Fibroblast of gingiva (primary cell): ENCODE data around the gene KRT8.
"Not testable (repeated sequence)": the region's sequence is repeated elsewhere in the genome, so short reads cannot be mapped to it uniquely, and the experiment has no call there.

Experiments
- DNase-seq: peaks from one replicate; pipeline ENCODE4 v3.0.0-alpha.2; 2011; ENCODE audit warnings: low read depth

The KRT8 gene

DNA sequence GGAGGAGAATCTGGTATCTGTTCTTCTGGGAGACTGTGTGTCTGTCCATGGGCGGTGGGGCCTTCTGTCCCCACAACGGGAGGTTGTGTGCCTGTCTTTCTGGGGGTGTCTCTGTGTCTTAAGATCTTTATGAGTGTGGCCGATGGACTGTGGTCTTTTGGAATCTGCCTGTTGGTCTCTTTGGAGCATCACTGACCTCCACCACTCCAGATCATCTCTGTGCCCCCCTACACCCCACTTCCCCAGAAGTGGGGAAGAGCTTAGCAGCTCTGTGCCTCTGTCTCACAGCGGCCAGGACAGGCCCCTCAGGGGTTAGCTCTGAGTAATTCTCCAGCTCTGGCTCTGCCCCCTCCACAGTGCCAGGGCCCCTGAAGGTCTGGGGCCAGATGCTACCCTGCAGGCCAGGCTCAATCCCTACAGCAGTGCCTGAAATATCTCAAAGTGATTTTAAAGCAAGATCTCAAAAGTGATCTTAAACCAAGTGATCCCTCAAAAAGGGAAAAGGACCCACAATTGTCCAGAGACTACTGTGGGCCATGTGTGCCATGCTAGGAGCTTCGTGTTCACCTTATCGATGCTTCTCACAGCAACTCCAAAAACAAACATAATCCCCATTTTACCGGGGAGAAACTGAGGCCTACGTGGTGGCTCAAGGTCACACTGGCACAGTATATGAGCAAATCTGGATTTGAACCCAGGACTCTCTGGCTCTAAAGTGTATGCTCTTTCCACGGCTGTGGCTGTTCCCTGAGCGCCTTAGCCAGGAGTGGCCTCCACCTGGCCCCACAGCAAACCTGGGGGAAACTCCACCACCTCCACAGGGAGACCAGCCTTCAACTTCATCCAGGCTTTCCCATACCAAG is 30.1 kb downstream of the KRT8 start:
- no peak for DNase-seq

DNA sequence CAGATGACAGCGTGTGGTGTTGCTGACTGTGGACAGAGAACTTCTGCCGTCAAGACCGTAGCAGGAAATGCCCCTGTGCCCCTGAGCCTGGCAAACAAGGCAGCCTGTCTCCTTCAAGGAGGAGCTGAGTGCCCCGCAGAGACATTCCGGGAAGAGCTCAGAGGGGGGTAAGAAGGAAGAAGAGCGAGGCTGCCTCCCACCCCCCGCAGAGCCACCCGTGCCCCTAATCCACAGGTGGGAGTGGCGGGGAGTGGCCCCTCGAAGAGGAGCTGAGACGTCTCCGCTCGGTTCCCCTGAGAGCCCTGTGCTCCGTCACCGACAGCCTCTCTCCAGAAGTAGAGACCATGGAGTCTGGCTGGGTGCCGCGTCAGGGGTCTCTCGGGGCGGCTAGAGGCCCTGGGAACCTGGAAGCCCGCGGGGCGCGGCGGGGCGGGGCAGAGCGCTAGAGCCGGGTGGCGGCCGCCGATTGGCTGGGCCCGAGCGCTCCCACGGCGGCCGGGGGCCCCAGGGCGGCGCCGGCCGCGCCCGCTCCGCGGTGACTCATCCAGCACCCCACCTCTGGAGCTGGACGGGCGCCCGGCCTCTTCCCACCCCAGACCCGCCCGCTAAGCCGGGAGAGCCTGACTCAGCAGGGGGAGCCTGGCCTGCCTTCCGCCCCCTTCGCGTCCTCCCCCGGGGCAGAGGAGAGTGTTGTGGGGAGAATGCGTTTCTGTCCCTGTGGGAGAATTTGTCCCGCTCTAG is 30.9 kb downstream of the KRT8 start:
- peak; percentile 80 for DNase-seq

DNA sequence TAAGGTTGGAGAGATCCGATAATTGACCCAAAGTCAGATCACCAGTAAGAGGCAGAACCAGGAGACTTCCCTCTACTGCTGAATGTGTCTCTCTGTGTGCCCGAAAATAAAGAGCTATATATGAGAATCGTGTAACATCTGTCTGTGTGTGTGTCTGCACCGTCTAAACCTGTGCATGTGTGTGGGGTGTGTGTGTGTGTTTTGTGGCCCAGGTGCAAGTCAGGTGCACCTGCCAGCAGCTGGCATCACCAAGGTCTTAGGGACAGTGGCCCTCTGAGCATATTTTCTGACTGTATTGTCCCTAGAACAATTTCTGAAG is 31.4 kb downstream of the KRT8 start:
- no peak for DNase-seq

DNA sequence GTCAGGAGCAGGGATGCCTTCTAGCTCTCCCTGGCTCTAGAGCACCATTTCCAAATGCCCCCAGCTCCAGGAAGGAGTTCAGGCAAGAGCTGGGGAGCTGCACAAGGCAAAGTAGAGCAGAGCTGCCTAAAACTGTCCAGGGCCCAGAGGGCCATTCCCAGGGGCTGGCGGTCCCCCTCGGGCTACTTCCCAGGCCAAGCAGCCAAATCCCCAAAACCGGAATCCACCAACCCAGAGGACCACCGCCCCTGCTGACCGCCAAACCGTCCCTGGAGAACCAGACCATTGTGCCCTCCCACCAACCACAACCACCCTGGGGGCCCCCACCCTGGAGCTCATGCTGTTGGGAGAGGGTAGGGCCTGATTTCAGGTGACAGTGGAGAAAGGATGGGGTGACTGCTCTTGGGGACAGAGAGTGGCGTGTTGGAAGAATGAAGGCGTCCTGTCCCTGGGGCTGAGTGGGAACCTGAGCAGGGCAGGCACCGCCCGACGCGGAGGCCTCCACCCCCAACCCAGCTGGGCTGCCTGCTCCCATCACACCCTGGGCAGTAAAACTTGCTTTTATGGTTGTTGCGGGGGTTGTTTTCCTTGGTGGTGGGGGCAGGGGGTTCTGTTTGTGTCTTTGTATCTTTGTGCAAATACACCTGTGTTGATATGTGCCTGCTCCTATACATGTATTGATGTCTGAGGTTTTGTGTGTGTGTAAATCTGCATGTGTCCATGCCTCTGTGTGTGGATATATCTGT is 32.1 kb downstream of the KRT8 start:
- DNase-seq = no peak

DNA sequence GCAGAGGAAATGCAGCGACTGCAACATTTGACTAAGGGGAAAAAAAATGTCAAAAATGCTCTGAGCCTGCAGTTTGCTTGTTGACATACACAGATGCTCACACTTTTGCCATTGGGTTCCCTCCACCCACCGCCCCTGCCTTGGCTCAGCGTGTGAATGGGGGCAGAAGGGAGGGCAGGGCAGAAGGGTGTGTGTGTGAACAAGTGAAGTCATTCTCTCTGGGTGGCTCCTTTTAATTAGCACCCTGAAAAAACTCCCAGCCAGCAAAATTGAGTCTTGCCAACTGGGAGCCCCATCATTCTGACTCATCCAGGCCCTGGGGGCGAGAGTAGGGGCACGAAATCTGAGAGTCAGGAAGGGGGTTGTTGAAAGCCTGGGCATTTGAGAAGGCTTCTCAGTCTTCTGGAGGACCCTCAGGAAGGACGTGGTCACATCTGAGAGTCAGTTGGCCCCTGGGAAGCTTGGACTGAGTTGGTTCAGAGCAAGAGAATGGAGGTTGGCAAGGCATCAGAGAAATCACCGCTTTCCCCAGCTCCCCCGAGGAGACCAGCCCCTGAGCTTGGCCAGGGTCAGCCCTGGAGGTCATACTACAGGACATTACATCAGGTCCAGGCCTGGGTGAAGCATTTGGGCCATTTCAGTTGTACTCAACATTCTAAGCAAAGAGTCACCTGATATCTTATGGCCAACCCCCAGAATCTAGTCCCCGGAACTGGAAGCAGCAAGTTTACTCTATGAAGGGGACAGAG is 33.4 kb downstream of the KRT8 start:
- peak; percentile 75 for DNase-seq

DNA sequence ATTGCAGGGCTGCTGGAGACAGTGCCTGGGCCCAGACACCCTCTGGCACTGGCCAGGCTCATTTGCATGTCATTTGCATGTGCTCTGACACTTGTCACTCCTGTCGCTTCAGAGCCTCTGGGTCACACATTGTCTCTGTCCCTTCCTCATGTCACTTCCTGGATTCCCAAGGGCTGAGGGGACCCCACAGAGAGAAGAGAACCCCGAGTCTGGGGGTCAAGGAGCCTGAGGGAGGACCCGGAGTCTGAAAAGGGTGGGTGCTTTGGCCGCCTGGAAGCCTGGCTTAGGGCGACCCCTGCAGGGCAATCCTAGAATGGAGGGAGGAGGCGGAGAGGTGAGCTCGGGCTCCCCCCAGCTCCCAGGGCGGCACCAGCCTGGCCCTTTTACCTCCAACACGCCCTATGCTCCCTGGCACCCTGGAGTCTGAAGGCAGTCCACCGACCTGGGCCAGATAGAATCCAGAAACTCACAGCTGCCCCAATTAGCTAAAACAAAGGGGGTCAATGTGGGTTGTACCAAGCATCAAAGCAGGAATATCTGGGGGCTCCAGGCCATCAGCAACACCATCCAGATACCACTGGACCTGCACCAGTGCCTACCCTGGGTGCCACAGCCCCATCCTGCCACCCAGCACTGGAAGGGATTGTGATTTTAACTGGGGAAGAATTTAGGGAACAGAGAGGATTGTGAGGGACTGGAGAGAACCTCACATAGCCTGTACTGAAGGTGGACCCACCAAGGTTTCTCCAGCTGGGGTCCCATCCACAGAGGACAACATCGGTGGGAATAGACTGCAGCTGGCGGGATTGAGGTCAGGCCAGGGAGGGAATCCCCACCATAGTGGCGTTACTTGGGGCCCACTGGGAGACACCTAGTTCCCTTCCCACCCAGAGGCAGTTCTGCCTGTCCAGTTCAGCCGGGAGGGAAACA is 34.2 kb downstream of the KRT8 start:
- no peak for DNase-seq

DNA sequence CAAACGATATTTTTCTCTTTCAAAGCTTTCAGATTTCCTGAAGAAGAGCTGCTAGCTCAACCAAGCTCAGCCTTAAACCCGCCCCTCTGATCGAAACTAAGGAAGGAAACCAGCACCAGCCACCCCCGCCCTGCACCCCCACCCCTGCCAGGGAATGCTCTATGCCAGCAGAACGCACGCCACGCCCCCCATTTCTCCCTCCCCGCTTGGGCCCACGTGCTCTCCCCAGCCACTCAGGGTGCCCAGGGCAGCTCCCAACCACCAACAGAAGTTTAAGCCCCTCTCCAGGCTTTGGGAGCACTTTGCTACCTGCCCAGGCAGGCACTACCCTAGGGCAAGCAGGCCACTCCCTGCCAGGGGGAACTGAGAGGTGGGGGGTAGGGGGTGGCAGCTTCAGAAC is 37.2 kb downstream of the KRT8 start:
- no peak for DNase-seq

DNA sequence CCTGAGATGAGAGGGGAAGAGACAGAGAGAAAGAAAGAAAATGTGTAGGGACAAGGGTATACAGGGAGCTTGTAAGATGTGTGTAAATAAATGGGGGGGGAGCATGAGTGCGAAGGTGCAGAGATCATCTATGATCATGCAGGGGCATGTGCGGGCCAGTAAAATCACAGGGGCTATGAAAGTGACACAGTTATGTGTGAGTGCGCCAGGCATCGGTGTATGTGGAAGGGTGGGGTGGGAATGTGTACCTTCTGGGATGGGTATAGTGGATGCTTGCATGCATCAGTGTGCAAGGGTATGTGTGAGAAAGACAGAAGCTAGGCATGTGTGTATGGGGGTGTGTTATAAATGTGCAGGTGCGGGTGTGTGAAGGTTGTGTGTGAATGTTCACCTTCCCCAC is 37.7 kb downstream of the KRT8 start:
- DNase-seq = no peak

DNA sequence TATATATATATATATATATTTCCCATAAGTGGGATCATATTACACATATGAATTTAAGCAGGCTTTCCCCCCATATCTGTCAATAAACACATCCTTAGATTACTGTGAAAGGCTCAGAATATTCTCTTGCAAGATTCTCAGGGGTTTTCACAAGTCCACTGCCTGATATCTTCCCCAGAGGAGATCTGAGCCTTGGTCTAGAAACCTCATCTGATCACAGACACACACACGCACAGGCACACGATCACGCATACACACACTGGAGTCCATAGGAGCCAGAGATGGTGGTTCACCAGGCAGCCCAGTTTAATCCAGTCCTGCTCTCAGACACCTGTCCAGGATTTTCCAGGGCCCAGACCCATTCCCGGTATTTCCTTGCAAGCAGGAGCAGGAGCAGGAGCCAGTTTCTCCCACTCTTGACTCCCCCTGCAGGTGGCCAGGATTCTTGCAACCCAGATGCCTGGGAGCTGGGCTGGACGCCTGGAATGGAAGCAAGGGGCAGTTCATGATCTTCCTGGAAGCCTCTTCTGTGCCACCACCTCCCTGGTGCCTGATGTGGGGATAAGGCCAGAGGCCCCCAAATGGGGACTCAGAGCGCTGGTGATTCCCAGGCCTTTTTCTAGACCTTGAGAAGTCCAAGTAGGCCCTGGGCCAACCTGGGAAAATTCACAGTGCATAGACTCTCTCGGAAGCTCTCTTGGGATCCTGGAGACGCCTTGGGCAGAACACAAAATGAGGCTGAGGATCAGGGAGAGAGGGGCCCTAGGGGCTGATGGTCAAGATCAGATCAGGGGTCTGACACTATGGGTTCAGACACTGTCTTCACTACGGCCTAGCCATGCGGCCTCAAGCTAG is 39.6 kb downstream of the KRT8 start:
- DNase-seq = peak; percentile 32

DNA sequence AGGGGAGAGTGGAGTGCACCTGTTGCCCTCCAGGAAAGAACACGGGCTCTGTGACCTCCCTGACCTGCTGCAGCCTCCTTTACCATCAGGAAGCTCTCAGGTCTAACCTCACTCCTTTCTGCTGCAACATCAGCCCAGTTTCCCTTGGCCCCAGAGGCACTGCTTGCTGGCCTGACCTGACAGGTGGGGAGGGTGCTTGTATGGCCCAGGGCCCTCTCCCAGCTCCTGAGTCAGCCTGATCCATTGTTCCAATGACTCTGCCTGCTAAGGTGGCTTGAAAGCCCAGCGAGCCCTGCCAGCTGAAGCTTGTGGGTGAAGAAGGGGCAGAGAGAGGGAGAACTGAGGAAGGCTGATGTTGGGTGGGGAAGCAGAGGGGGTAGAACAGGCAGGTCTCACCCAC is 42.9 kb downstream of the KRT8 start:
- no peak for DNase-seq

DNA sequence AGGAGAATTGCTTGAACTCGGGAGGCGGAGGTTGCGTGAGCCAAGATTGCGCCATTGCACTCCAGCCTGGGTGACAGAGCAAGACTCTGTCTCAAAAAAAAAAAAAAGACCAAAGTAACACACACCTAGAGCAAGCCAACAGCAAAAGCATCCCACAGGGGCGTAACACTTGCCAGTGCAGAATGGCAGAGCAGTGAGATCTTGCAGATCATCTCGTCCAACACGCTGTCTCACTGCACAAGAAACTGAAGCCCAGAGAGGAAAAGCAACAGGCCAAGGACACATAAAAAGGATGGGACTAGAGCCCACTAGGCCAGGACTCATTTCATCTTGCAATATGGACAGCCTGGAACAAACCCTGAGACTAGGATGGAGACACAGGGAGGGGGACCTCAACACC is 43.4 kb downstream of the KRT8 start:
- no peak for DNase-seq

DNA sequence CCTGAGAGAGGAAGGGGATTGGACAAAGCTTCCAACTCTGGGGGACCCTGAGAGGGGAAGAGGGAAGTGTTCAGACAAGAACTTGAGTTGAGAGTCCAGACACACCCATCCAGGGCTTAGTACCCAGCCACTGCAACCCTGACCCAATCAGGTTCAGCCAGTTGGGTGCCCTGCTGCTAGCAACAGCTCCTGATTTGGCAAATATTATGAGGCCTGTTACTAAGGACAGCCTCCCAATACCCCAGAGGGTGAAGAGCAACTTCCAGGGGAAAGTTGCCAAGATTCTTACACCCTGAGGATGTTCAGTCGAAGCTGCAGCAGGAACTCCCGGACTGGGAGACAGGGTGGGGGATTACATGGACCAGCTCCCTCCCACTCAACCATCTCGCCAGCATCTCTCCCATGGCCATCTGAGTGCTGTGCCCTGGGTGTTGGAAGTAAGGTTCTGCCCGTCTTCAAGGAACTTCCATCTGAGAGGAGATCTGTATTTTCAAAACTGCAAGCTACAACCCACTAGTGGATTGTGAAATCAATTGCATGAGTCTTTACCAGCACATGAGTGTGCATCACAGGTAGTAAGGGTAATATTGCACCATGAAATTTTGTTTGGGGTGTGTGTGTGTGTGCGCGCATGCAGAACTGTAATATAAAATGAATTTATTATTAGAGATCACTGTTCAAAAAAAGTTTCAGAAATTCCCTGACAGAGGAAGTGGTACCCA is 44.6 kb downstream of the KRT8 start:
- DNase-seq = peak; percentile 73

DNA sequence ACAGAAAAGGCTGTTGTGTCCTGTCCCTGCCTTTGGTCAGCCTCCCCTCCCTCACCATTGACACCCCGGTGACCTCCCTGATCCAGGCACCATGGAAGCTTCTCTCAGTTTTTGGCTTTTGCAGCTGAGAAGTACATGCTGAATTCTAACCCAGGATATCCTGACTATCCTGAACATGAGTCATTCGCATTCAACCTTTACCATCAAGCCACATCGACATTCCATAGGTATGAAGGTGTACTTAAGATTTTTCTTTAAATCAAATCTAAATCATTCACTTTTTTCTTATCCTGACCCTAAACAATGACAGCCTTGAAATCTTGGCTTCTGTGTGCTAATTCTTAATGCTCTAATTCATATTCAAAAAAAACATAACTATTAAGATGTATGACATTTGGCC is 47.4 kb downstream of the KRT8 start:
- DNase-seq = no peak

DNA sequence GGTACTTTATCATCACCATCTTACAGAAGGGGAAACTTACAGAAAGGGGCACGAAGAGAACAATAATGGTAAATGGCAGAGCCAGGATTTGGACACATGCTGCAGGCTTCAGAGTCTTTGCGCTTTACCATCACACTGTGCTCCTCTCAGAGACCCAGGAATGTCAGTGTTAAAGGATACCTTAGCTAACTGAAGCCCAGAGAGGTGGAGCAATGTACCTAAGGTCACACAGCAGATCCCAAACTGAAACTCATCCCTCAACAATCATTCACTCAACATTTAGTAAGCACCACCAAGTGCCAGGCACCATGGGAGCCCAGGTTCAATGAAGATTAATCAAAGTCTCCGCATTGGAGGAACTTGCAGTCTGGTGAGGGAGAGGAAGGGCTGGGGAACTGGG is 48.1 kb downstream of the KRT8 start:
- DNase-seq = no peak

DNA sequence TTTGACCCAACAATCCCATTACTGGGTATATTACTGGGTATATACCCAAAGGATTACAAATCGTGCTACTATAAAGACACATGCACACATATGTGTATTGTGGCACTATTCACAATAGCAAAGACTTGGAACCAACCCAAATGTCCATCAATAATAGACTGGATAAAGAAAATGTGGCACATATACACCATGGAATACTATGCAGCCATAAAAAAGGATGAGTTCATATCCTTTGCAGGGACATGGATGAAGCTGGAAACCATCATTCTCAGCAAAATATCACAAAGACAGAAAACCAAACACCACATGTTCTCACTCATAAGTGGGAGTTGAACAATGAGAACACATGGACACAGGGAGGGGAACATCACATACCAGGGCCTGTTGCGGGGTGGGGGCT is 48.8 kb downstream of the KRT8 start:
- not testable (repeated sequence) for DNase-seq

DNA sequence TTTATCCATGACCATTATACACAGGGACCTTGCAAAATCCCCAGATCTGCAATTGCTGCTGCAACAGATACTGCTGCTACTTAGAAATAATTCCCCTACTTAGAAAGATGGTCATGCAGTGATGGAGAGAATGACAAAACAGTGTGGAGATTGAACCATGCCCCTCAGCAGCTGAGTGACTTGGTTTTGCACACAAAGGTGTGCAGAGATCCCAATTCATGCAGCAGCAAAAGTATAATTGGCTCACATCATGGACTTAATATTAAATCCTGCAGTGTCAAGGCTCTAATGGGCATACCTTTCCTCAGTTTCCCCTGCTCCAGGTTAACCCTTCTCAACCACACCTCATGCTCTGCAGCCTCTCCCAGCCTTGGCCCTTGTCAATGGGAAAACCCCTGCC is 53.1 kb downstream of the KRT8 start:
- no peak for DNase-seq

DNA sequence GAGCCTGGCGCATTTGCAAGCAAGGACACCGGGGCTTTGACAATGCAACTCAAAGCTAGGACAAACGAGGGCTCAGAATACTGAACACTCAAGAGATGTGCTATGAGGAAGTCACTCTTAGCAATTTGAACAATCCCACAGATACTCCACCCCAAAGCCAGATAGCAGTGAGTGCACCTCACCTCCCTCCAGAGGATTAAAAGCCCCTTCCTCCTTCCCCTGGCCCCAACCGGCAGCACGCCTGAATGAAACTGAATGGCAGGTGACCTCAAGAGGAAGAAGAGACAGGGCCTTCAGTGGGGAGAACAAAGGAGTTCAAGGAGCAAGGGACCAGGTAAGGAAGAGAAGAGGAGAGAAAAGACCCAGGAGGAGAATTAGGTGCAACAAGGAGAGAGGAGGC is 54.2 kb downstream of the KRT8 start:
- no peak for DNase-seq

DNA sequence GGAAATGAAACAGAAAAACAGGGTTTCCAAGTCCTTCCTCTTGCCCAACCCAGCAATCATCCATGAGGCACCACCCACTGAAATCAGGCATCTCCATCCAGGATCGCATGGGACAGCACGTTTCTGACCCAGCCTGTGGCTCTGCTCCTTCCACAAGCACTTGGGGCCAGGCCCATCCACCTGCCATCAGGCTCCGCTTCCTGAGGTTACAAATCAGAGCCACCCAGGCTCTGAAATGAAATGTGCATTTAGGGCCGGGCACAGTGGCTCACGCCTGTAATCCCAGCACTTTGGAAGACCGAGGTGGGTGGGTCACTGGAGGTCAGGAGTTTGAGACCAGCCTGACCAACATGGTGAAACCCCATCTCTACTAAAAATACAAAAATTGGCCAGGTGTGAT is 55.4 kb downstream of the KRT8 start:
- no peak for DNase-seq

DNA sequence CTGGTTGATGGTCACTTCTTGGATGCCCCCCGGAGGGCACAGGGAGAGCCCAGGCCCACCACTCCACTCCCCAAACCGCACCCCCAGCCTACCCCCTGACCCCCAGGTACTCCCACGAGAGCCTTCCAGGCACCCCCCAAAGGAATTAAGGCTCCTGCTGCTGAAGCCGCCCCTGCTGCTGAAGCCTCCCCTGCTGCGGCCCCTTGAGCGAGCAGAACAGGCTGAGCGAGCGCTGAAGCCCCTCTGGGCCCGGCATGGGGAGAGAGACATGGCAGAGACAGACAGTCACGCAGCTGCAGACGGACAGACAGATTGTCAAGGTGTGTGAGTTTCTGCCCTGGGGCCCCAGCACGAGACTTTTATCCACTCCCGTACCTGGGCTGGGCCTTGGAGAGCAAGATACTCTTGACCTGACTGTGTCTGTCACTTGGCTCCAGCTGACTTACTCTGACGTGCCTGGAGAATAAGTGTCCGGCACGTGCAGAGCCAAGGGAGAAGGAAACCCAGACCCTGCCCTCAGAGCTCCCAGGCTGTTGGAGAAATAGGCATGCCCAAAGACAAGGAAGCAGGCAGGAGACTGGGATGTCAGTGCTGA is 56.1 kb downstream of the KRT8 start, which contains the start of gene KRT78:
Gene KRT78 (minus strand): TSS at position 334 of the 595 bp plus-strand sequence. CDS start 64 bp downstream, at position 270.
- DNase-seq = no peak
